GM21737 (cell line): ENCODE results near the gene HTRA2.
"Not testable (repeated sequence)": the region's sequence is repeated elsewhere in the genome, so short reads cannot be mapped to it uniquely, and the experiment has no call there.

ENCODE experiments used
- ATAC-seq: cut with Tn5 transposase; IDR thresholded peaks from one replicate; pipeline ENCODE4 v1.9.1; 2021; ENCODE audit warnings: mild to moderate bottlenecking, moderate library complexity; ENCODE audit not compliant: unreplicated experiment

Gene HTRA2

GRCh38 chr2:74529357-74530238 is at the start of gene HTRA2, which contains the start of gene AUP1:
TSS of gene HTRA2 (plus strand) at chr2:74529933. CDS start at chr2:74530007, 74 bp downstream.
TSS of gene AUP1 (minus strand) at chr2:74529706. CDS start at chr2:74529629, 77 bp downstream.
- ATAC-seq: peak; percentile 76

- ATAC-seq: no peak
These were observed 48.3 kb upstream of the HTRA2 start for GRCh38 chr2:74481431-74481830.

- peak; percentile 32 for ATAC-seq
These were observed 47.6 kb upstream of the HTRA2 start for GRCh38 chr2:74481961-74482800.

GRCh38 chr2:74482801-74483674 is 46.7 kb upstream of the HTRA2 start, which contains the start of the genes CCDC142 and TTC31:
TSS of gene CCDC142 (minus strand) at chr2:74482998. CDS start at chr2:74482837, 161 bp downstream.
TSS of gene TTC31 (plus strand) at chr2:74483081. CDS start at chr2:74483096, 15 bp downstream.
- peak; percentile 83 for ATAC-seq

GRCh38 chr2:74483675-74484164 is 46.0 kb upstream of the HTRA2 start:
- not testable (repeated sequence) for ATAC-seq

- no peak for ATAC-seq
These were observed 43.6 kb upstream of the HTRA2 start for GRCh38 chr2:74486141-74486540.

- no peak for ATAC-seq
These were observed 40.9 kb upstream of the HTRA2 start for GRCh38 chr2:74488643-74489481.

- ATAC-seq: no peak
These were observed 39.8 kb upstream of the HTRA2 start for GRCh38 chr2:74489906-74490305.

- ATAC-seq: no peak
These were observed 37.8 kb upstream of the HTRA2 start for GRCh38 chr2:74491648-74492544.

GRCh38 chr2:74493546-74493945 is 36.2 kb upstream of the HTRA2 start:
- no peak for ATAC-seq

- ATAC-seq: no peak
These were observed 34.3 kb upstream of the HTRA2 start for GRCh38 chr2:74495440-74495839.

- no peak for ATAC-seq
These were observed 32.5 kb upstream of the HTRA2 start for GRCh38 chr2:74496997-74497776.

- ATAC-seq: no peak
These were observed 31.8 kb upstream of the HTRA2 start for GRCh38 chr2:74497777-74498499.

GRCh38 chr2:74498500-74499266 is 31.1 kb upstream of the HTRA2 start:
- no peak for ATAC-seq

GRCh38 chr2:74499267-74499939 is 30.3 kb upstream of the HTRA2 start, which contains the start of gene LBX2:
TSS of gene LBX2 (minus strand) at chr2:74499603. CDS start at chr2:74499537, 66 bp downstream.
- no peak for ATAC-seq
